Neural cell (in vitro differentiated cells): Measurements from ENCODE around the gene ATP11A.

Experiments
- CTCF ChIP-seq: fragments of 450-650 bp; IDR thresholded peaks from 2 replicates; pipeline ENCODE4 v1.5.1; 2014; ENCODE audit warnings: antibody characterized with exemption, mild to moderate bottlenecking, moderate library complexity; ENCODE audit not compliant: poor library complexity, severe bottlenecking
- EZH2 ChIP-seq: fragments of 200-600, 300-800 bp; shearing (Covaris generic), sonication (generic); IDR thresholded peaks from 2 replicates; pipeline ENCODE4 v1.6.1; 2014; ENCODE audit warnings: antibody characterized with exemption, low read length, borderline replicate concordance, mild to moderate bottlenecking; ENCODE audit not compliant: insufficient read depth, poor library complexity, severe bottlenecking
- POLR2AphosphoS5 ChIP-seq: IDR thresholded peaks from 2 replicates; pipeline ENCODE4 v1.6.1; 2012

GRCh38 chr13:112882555-112883024 is 192.8 kb downstream of the ATP11A start:
- no peak for TF ChIP-seq CTCF
- TF ChIP-seq POLR2AphosphoS5, result no peak
- no peak for TF ChIP-seq EZH2
